Activated naive CD4-positive, alpha-beta T cell treated with anti-CD3 and anti-CD28 coated beads for 36 hours (primary cell): ENCODE measurements around the gene ATF5. TPM values are rescaled to one million over a fixed set of nuclear protein-coding genes. Genes with fewer than 3 reads are reported as not detected.
"Not testable (repeated sequence)": the region's sequence is repeated elsewhere in the genome, so short reads cannot be mapped to it uniquely, and the experiment has no call there.

ENCODE experiments used
- CTCF ChIA-PET: fragments of 350-600 bp; sonication (Branson Sonifier 250); formaldehyde crosslinking; loops from one replicate; lab custom pipeline; 2021; ENCODE audit warnings: antibody characterized with exemption; lab: Charles Lee
- DNase-seq: peaks from one replicate; pipeline ENCODE4 v3.0.0-alpha.2; 2020
- H3K27ac Mint-ChIP-seq: one replicate; pipeline ENCODE4 v1.8.0; 2021; ENCODE audit warnings: mild to moderate bottlenecking, mixed read lengths
- H3K27me3 Mint-ChIP-seq: one replicate; pipeline ENCODE4 v1.8.0; 2021; ENCODE audit warnings: low read depth, mixed read lengths
- H3K36me3 Mint-ChIP-seq: one replicate; pipeline ENCODE4 v1.8.0; 2021; ENCODE audit warnings: low read depth, mixed read lengths
- H3K4me1 Mint-ChIP-seq: one replicate; pipeline ENCODE4 v1.8.0; 2021; ENCODE audit warnings: low read depth, mixed read lengths
- H3K4me3 Mint-ChIP-seq: one replicate; pipeline ENCODE4 v1.8.0; 2021; ENCODE audit warnings: mild to moderate bottlenecking, moderate library complexity, mixed read lengths
- H3K9me3 Mint-ChIP-seq: one replicate; pipeline ENCODE4 v1.8.0; 2021; ENCODE audit warnings: mixed read lengths
- intact Hi-C: fragments of 100-400 bp; cut with micrococcal nuclease; formaldehyde crosslinking; loops from one replicate; pipeline ENCODE4 v1.15.1; 2023
- total RNA-seq, 2 experiments: library from RNA; stranded (reverse); gene quantifications; one replicate each; pipeline ENCODE4 v1.2.3, GENCODE V29; 2021

The ATF5 gene
- total RNA-seq, 2 experiments from 2014 or later, result 8.0 to 8.8 TPM

- intact Hi-C loops, result no loop called here
- H3K36me3 Mint-ChIP-seq, result peaks cover 37% of the 10 kb centered on the region
- H3K9me3 Mint-ChIP-seq, result no peaks in the 10 kb centered on the region
- peak overlapping the region; percentile 89 for H3K4me3 Mint-ChIP-seq
- H3K4me1 Mint-ChIP-seq, result peaks cover 56% of the 10 kb centered on the region
- H3K27me3 Mint-ChIP-seq, result no peaks in the 10 kb centered on the region
- peak; percentile 23 for DNase-seq
- CTCF ChIA-PET, result interaction anchor here (0.6 kb wide), 2 partner anchors 14 to 56 kb away, joined by 3 to 4 read pairs; no protein-coding TSS in a partner anchor
- H3K27ac Mint-ChIP-seq, result peak overlapping the region; percentile 100
Measured at GRCh38 chr19:49930483-49931011, 1.5 kb downstream of the ATF5 start.

GRCh38 chr19:49931293-49932040 is 2.5 kb downstream of the ATF5 start:
- CTCF ChIA-PET, result interaction anchor here (0.6 kb wide), 1 partner anchor 56 kb away, joined by 3 read pairs; no protein-coding TSS in a partner anchor
- Mint-ChIP-seq H3K4me1 (peaks cover 53% of the 10 kb centered on the region), H3K9me3 (no peaks in the 10 kb centered on the region), H3K27me3 (no peaks in the 10 kb centered on the region), H3K27ac (peak overlapping the region; percentile 6), H3K36me3 (peaks cover 33% of the 10 kb centered on the region), H3K4me3 (no peak overlapping the region)
- intact Hi-C loops, result no loop called here
- no peak for DNase-seq

- Mint-ChIP-seq H3K36me3 (peaks cover 31% of the 10 kb centered on the region), H3K4me1 (peaks cover 49% of the 10 kb centered on the region), H3K9me3 (no peaks in the 10 kb centered on the region), H3K27ac (peak overlapping the region; percentile 6), H3K27me3 (no peaks in the 10 kb centered on the region), H3K4me3 (no peak overlapping the region)
- intact Hi-C loops, result no loop called here
- CTCF ChIA-PET, result no interaction called here
- no peak for DNase-seq
Measured at GRCh38 chr19:49932041-49932451, 3.0 kb downstream of the ATF5 start.

- Mint-ChIP-seq H3K27ac (peak overlapping the region; percentile 41), H3K4me1 (peaks cover 44% of the 10 kb centered on the region), H3K27me3 (no peaks in the 10 kb centered on the region), H3K9me3 (no peaks in the 10 kb centered on the region), H3K4me3 (no peak overlapping the region), H3K36me3 (peaks cover 24% of the 10 kb centered on the region)
- CTCF ChIA-PET, result interaction anchor here (1.4 to 2.0 kb wide), 2 partner anchors 50 to 52 kb away, joined by 4 to 11 read pairs; no protein-coding TSS in a partner anchor
- intact Hi-C loops, result no loop called here
- DNase-seq, result peak; percentile 68
Measured at GRCh38 chr19:49932731-49933131, 3.7 kb downstream of the ATF5 start.

- peaks cover 38% of the 10 kb centered on the region for H3K4me1 Mint-ChIP-seq
- H3K36me3 Mint-ChIP-seq, result peaks cover 17% of the 10 kb centered on the region
- H3K9me3 Mint-ChIP-seq, result no peaks in the 10 kb centered on the region
- H3K27me3 Mint-ChIP-seq, result no peaks in the 10 kb centered on the region
- CTCF ChIA-PET, result interaction anchor here (1.4 to 2.0 kb wide), 2 partner anchors 49 to 51 kb away, joined by 4 to 11 read pairs; no protein-coding TSS in a partner anchor
- no peak for DNase-seq
- intact Hi-C loops, result no loop called here
- no peak overlapping the region for H3K4me3 Mint-ChIP-seq
- no peak overlapping the region for H3K27ac Mint-ChIP-seq
Measured at GRCh38 chr19:49933643-49934042, 4.6 kb downstream of the ATF5 start.

GRCh38 chr19:49936549-49936948 is 7.5 kb downstream of the ATF5 start:
- H3K9me3 Mint-ChIP-seq, result no peaks in the 10 kb centered on the region
- peaks cover 7% of the 10 kb centered on the region for H3K36me3 Mint-ChIP-seq
- CTCF ChIA-PET, result interaction anchor here (0.8 to 0.9 kb wide), 2 partner anchors 9 to 49 kb away, joined by 4 read pairs; no protein-coding TSS in a partner anchor
- peaks cover 24% of the 10 kb centered on the region for H3K4me1 Mint-ChIP-seq
- DNase-seq, result no peak
- H3K27me3 Mint-ChIP-seq, result no peaks in the 10 kb centered on the region
- intact Hi-C loops, result no loop called here
- H3K4me3 Mint-ChIP-seq, result no peak overlapping the region
- no peak overlapping the region for H3K27ac Mint-ChIP-seq

- H3K4me1 Mint-ChIP-seq, result peaks cover 14% of the 10 kb centered on the region
- H3K27ac Mint-ChIP-seq, result no peak overlapping the region
- CTCF ChIA-PET, result interaction anchor here (0.6 to 4.1 kb wide), 13 partner anchors 9 to 563 kb away, joined by 3 to 39 read pairs (median 5); partner anchors contain the start of genes ATF5 and NUP62
- H3K27me3 Mint-ChIP-seq, result no peaks in the 10 kb centered on the region
- no peaks in the 10 kb centered on the region for H3K9me3 Mint-ChIP-seq
- H3K36me3 Mint-ChIP-seq, result peaks cover 2% of the 10 kb centered on the region
- no peak overlapping the region for H3K4me3 Mint-ChIP-seq
- intact Hi-C loops, result loop anchor here (1.0 kb wide), 1 partner anchor 45 kb away; no protein-coding TSS in a partner anchor
- peak; percentile 83 for DNase-seq
Measured at GRCh38 chr19:49937750-49938381, 8.9 kb downstream of the ATF5 start.

GRCh38 chr19:49938662-49939061 is 9.7 kb downstream of the ATF5 start:
- no peak overlapping the region for H3K4me3 Mint-ChIP-seq
- H3K4me1 Mint-ChIP-seq, result peaks cover 11% of the 10 kb centered on the region
- no peak for DNase-seq
- peaks cover 5% of the 10 kb centered on the region for H3K27me3 Mint-ChIP-seq
- no peaks in the 10 kb centered on the region for H3K36me3 Mint-ChIP-seq
- intact Hi-C loops, result no loop called here
- no peaks in the 10 kb centered on the region for H3K9me3 Mint-ChIP-seq
- no peak overlapping the region for H3K27ac Mint-ChIP-seq
- CTCF ChIA-PET, result interaction anchor here (0.6 to 4.1 kb wide), 7 partner anchors 10 to 562 kb away, joined by 3 to 39 read pairs (median 8); partner anchors contain the start of genes ATF5 and NUP62

- CTCF ChIA-PET, result interaction anchor here (0.6 to 4.1 kb wide), 4 partner anchors 11 to 44 kb away, joined by 3 to 39 read pairs (median 11); no protein-coding TSS in a partner anchor
Measured at GRCh38 chr19:49939721-49940481, 10.9 kb downstream of the ATF5 start.

GRCh38 chr19:49940482-49940791 is 11.4 kb downstream of the ATF5 start:
- intact Hi-C loops, result no loop called here
- DNase-seq, result no peak
- Mint-ChIP-seq H3K36me3 (no peaks in the 10 kb centered on the region), H3K27ac (no peak overlapping the region), H3K9me3 (no peaks in the 10 kb centered on the region), H3K4me3 (no peak overlapping the region), H3K4me1 (peaks cover 16% of the 10 kb centered on the region), H3K27me3 (peaks cover 6% of the 10 kb centered on the region)
- CTCF ChIA-PET, result interaction anchor here (4.1 kb wide), 1 partner anchor 44 kb away, joined by 39 read pairs; no protein-coding TSS in a partner anchor

More at GRCh38 chr19:49939721-49940481, 10.9 kb downstream of the ATF5 start:
- Mint-ChIP-seq H3K4me3 (no peak overlapping the region), H3K36me3 (no peaks in the 10 kb centered on the region), H3K27ac (no peak overlapping the region), H3K9me3 (no peaks in the 10 kb centered on the region), H3K4me1 (peaks cover 16% of the 10 kb centered on the region), H3K27me3 (peaks cover 5% of the 10 kb centered on the region)
- peak; percentile 17 for DNase-seq
- intact Hi-C loops, result no loop called here

- H3K4me3 Mint-ChIP-seq, CTCF ChIA-PET, H3K9me3 Mint-ChIP-seq, H3K27me3 Mint-ChIP-seq, intact Hi-C loops, H3K36me3 Mint-ChIP-seq, H3K27ac Mint-ChIP-seq: not testable (repeated sequence)
- peak; percentile 29 for DNase-seq
- H3K4me1 Mint-ChIP-seq, result peaks cover 14% of the 10 kb centered on the region
Measured at GRCh38 chr19:49944567-49944966, 15.6 kb downstream of the ATF5 start.
